Measurements from ENCODE around the gene GSTT2B. TPM values are rescaled to one million over a fixed set of nuclear protein-coding genes. Genes with fewer than 3 reads are reported as not detected.
"Not testable (repeated sequence)": the region's sequence is repeated elsewhere in the genome, so short reads cannot be mapped to it uniquely, and the experiment has no call there.

GSTT2B gene
- total RNA-seq, 8 experiments from 2014 or later = 0.36 to 19.5 (median 3.3) TPM; not detected in 3

DNA sequence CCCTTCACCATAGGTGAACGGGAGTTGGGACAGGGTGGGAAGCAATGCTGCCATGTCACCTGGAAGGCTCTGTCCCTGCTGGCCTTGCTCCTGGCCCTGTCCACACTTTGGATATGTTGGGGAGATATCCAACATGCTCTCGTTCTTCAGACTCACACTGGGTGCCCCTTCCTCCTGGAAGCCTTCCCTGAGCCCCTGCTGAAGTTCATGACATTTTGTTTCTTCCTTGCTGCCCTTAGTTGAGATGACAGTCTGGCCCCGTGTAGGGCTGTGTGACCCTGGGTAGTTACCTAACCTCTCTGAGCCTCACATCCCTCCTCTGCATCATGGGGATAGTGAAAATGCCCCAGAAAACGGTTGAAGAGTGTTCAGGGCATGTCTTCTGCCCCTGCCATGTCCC lies 7.5 kb downstream of the GSTT2B start:
- 7 to 67% (median 60%) methylated on average over 1 to 2 of the region's 4 CpGs; no CpG with 5 or more reads in 7 of the 10 experiments for WGBS, 10 experiments
- H3K4me3 ChIP-seq; H3K4me1 ChIP-seq (replicated peaks in 1 of 2); ATAC-seq (replicated peaks in 6 of 8); H3K27ac ChIP-seq; in situ Hi-C loops (cut with MboI; ENCODE audit: low pct_unique_long_range_greater_than_20kb in 2 of 9, low sequenced_read_pairs in 9 of 9, unreplicated experiment in 9 of 9): not testable (repeated sequence)

- H3K4me3 ChIP-seq; in situ Hi-C loops (cut with MboI; ENCODE audit: low pct_unique_long_range_greater_than_20kb in 2 of 9, low sequenced_read_pairs in 9 of 9, unreplicated experiment in 9 of 9); ATAC-seq (replicated peaks in 6 of 8); H3K27ac ChIP-seq; H3K4me1 ChIP-seq (replicated peaks in 1 of 2): not testable (repeated sequence)
- 60 to 86% (median 71%) methylated on average over 1 to 7 of the region's 11 CpGs; no CpG with 5 or more reads in 5 of the 10 experiments for WGBS, 10 experiments
Observed at GRCh38 chr22:23952794-23953405, 8.1 kb downstream of the GSTT2B start.

- ATAC-seq (replicated peaks in 6 of 8) = peak in 1 of 8 experiments; percentile 49
Observed at GRCh38 chr22:23951383-23951782, 9.6 kb downstream of the GSTT2B start.

GRCh38 chr22:23949764-23950163 lies 11.2 kb downstream of the GSTT2B start:
- WGBS, 10 experiments = no CpG with 5 or more reads among the region's 18 CpGs
- H3K27ac ChIP-seq; in situ Hi-C loops (cut with MboI; ENCODE audit: low pct_unique_long_range_greater_than_20kb in 2 of 9, low sequenced_read_pairs in 9 of 9, unreplicated experiment in 9 of 9); H3K4me3 ChIP-seq; ATAC-seq (replicated peaks in 6 of 8); H3K4me1 ChIP-seq (replicated peaks in 1 of 2): not testable (repeated sequence)

More at GRCh38 chr22:23951383-23951782, 9.6 kb downstream of the GSTT2B start:
- whole genome bisulfite sequencing, 10 experiments = no CpG with 5 or more reads among the region's 2 CpGs
- H3K4me1 ChIP-seq (replicated peaks in 1 of 2); in situ Hi-C loops (cut with MboI; ENCODE audit: low pct_unique_long_range_greater_than_20kb in 2 of 9, low sequenced_read_pairs in 9 of 9, unreplicated experiment in 9 of 9); H3K4me3 ChIP-seq; H3K27ac ChIP-seq: not testable (repeated sequence)

DNA sequence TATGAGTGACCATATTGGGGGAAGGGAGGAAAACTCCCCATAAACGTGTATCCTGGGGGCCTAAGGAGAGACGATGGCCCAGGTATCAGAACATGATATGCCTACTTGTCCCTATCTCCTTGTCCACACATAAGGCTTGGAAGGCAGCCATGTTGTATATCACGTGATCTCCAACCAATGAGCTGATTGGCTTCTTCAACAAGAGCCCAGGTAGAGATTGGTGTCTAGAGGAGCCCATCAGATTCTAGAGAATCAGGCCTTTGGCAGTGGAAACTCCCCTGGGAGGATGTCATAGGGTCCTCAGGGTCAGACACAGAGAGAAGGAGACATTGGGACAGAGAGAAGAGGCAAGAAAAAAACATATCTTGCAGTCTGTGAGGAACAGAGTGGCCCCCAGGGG lies 13.6 kb downstream of the GSTT2B start:
- H3K27ac ChIP-seq; H3K4me3 ChIP-seq; H3K4me1 ChIP-seq (replicated peaks in 1 of 2); in situ Hi-C loops (cut with MboI; ENCODE audit: low pct_unique_long_range_greater_than_20kb in 2 of 9, low sequenced_read_pairs in 9 of 9, unreplicated experiment in 9 of 9): not testable (repeated sequence)
- WGBS, 10 experiments = 100% methylated on average over 1 of the region's 3 CpGs; no CpG with 5 or more reads in 9 of the 10 experiments
- peak in 1 of 8 experiments; percentile 50 for ATAC-seq (replicated peaks in 6 of 8)

- H3K27ac ChIP-seq; H3K4me1 ChIP-seq (replicated peaks in 1 of 2); H3K4me3 ChIP-seq; in situ Hi-C loops (cut with MboI; ENCODE audit: low pct_unique_long_range_greater_than_20kb in 2 of 9, low sequenced_read_pairs in 9 of 9, unreplicated experiment in 9 of 9): not testable (repeated sequence)
- ATAC-seq (replicated peaks in 6 of 8) = peak in 6 of 8 experiments; percentile 15 to 83 (median 36)
- WGBS, 10 experiments = no CpG with 5 or more reads among the region's 14 CpGs
Observed at GRCh38 chr22:23940166-23940565, 20.8 kb downstream of the GSTT2B start.

DNA sequence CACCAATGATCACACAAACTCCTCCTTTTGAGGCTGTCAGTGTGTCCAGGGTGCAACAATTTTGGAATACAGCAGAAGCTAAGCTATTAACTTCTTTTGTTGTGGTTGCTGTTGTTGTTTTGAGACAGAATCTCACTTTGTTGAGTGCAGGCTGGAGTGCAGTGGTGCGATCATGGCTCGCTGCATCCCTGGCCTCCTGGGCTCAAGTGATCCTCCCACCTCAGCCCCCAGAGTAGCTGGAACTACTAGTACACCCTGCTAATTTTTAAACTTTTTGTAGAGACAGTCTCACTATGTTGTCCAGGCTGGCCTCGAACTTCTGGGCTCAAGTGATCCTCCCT lies 22.0 kb downstream of the GSTT2B start:
- no peaks in the 10 kb centered on the region for H3K4me1 ChIP-seq (replicated peaks in 1 of 2)
- no peak overlapping the region for H3K4me3 ChIP-seq
- in situ Hi-C loops (cut with MboI; ENCODE audit: low pct_unique_long_range_greater_than_20kb in 2 of 9, low sequenced_read_pairs in 9 of 9, unreplicated experiment in 9 of 9) = no loop called here
- WGBS, 10 experiments = 40 to 100% (median 83%) methylated on average over 1 to 2 of the region's 3 CpGs; no CpG with 5 or more reads in 5 of the 10 experiments
- ATAC-seq (replicated peaks in 6 of 8) = no peak
- H3K27ac ChIP-seq = no peak overlapping the region

DNA sequence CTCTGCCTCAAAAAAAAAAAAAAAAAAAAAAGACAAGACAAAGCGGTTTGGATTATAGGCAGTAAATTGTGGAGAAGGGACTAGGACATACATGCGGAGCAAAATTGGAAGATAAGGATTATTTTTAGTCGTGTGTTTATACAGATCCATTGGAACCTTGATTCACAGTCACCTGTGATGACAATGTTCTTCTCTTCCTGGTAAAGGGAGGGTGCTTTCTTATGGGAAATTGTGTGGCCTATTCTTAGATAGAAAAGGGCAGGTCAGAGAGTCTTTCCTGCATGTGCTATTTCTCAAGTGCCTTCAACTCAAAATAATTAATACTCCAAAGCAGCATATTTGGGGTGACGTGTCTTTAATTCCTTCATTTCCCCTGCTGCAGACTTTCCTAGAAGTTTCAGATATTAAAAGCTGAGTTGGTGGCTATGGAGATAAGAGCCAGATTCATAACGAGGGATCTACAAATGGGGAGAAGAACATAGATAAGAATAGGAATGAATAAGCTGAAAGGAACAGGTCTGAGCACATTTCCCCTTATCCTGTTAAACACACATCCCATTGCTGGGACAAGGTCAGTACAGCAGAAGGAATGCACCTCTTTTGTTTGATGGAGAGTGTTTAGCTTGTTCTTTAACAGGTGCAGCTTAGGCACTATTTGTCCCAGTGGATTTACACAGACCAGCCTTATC lies 22.5 kb downstream of the GSTT2B start:
- Histone ChIP-seq H3K27ac (no peak overlapping the region), H3K4me1 (replicated peaks in 1 of 2) (no peaks in the 10 kb centered on the region), H3K4me3 (no peak overlapping the region)
- ATAC-seq (replicated peaks in 6 of 8) = peak in 2 of 8 experiments; percentile 54 to 97
- in situ Hi-C loops (cut with MboI; ENCODE audit: low pct_unique_long_range_greater_than_20kb in 2 of 9, low sequenced_read_pairs in 9 of 9, unreplicated experiment in 9 of 9) = no loop called here
- WGBS, 10 experiments = 50 to 90% (median 85%) methylated on average over 1 to 5 of the region's 5 CpGs; no CpG with 5 or more reads in 2 of the 10 experiments

- no peak overlapping the region for H3K27ac ChIP-seq
- in situ Hi-C loops (cut with MboI; ENCODE audit: low pct_unique_long_range_greater_than_20kb in 2 of 9, low sequenced_read_pairs in 9 of 9, unreplicated experiment in 9 of 9) = loop anchor here in 1 of 9 experiments (10.0 kb wide), 1 partner anchor 48 kb away; the partner anchor contains the start of gene DDT
- WGBS, 10 experiments = 70 to 81% (median 75%) methylated on average over 2 to 7 of the region's 14 CpGs; no CpG with 5 or more reads in 7 of the 10 experiments
- H3K4me1 ChIP-seq (replicated peaks in 1 of 2) = no peaks in the 10 kb centered on the region
- ATAC-seq (replicated peaks in 6 of 8) = no peak
- no peak overlapping the region for H3K4me3 ChIP-seq
Observed at GRCh38 chr22:23926561-23926960, 34.4 kb downstream of the GSTT2B start.

DNA sequence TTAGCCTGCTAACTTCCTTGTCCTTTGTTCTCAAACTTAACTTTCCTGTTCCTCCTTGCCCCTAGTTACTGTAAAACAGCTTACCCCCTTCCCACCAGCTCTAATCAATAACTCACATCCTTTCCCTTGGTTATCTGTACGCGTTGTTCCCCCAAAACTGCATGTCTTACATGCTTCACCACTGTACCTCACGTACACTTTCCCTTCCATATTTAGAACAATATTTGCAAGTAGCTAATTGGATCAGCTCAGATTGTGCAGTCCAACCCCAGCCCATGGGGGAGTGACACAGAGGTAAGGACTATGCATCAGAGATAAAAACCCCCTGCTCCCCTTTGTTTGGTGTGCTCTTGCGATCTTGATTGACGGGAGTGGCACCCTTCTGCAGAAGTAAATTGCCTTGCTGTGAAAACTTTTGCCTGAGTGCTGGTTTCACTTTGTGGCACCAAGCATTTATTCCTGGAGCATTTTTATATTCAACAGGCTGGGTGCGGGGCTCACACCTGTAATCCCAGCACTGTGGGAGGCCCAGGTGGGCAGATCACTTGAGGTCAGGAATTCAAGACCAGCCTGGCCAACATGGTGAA lies 35.9 kb downstream of the GSTT2B start:
- in situ Hi-C loops (cut with MboI; ENCODE audit: low pct_unique_long_range_greater_than_20kb in 2 of 9, low sequenced_read_pairs in 9 of 9, unreplicated experiment in 9 of 9) = loop anchor here in 1 of 9 experiments (10.0 kb wide), 1 partner anchor 50 kb away; the partner anchor contains the start of gene DDT
- 29 to 100% (median 80%) methylated on average over 1 to 5 of the region's 6 CpGs; no CpG with 5 or more reads in 1 of the 10 experiments for WGBS, 10 experiments
- no peak overlapping the region for H3K4me3 ChIP-seq
- no peak overlapping the region for H3K27ac ChIP-seq
- ATAC-seq (replicated peaks in 6 of 8) = no peak
- H3K4me1 ChIP-seq (replicated peaks in 1 of 2) = no peaks in the 10 kb centered on the region

DNA sequence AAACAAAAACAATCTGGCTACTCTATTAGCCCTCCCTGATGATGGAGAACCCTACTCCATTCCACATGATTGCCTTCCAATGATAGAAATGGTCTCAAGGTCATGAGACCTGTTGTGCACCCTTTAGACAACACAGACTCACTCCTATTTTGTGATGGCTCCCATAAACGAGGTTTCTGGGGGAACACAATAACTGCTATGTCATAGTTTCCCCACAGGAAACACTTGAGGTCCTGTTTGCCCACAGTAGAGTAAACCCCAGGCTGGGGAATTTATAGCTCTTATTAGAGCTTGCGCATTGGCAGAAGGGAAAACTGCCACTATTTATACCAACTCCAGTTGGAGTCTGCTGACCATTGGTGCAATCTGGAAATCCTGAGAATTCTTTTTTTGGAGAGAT lies 38.1 kb downstream of the GSTT2B start:
- H3K4me3 ChIP-seq = no peak overlapping the region
- in situ Hi-C loops (cut with MboI; ENCODE audit: low pct_unique_long_range_greater_than_20kb in 2 of 9, low sequenced_read_pairs in 9 of 9, unreplicated experiment in 9 of 9) = loop anchor here in 1 of 9 experiments (10.0 kb wide), 1 partner anchor 52 kb away; the partner anchor contains the start of gene DDT
- no peak overlapping the region for H3K27ac ChIP-seq
- no peak for ATAC-seq (replicated peaks in 6 of 8)
- no peaks in the 10 kb centered on the region for H3K4me1 ChIP-seq (replicated peaks in 1 of 2)
- 20 to 100% (median 83%) methylated on average over 1 to 2 of the region's 2 CpGs; no CpG with 5 or more reads in 3 of the 10 experiments for WGBS, 10 experiments

- not testable (repeated sequence) for H3K4me3 ChIP-seq; H3K4me1 ChIP-seq (replicated peaks in 1 of 2); ATAC-seq (replicated peaks in 6 of 8); H3K27ac ChIP-seq
- in situ Hi-C loops (cut with MboI; ENCODE audit: low pct_unique_long_range_greater_than_20kb in 2 of 9, low sequenced_read_pairs in 9 of 9, unreplicated experiment in 9 of 9) = loop anchor here in 1 of 9 experiments (10.0 kb wide), 1 partner anchor 53 kb away; the partner anchor contains the start of gene DDT
- 79 to 96% (median 90%) methylated on average over 2 to 11 of the region's 13 CpGs; no CpG with 5 or more reads in 2 of the 10 experiments for whole genome bisulfite sequencing, 10 experiments
Observed at GRCh38 chr22:23921586-23922201, 39.3 kb downstream of the GSTT2B start.

DNA sequence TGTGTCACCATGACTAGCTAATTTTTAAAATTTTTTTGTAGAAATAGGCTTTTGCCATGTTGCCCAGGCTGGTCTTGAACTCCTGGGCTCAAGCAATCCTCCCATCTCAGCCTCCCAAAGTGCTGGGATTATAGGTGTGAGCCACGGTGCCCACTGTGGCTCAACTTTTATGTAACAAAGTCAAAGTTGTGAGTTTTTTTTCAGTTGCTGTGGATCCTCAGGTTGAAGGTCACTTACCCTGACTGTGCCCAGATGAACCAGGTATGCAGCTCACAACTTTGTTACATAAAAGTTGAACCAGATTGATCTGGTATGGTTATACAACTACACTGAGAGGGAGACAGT lies 40.8 kb downstream of the GSTT2B start:
- ATAC-seq (replicated peaks in 6 of 8); H3K27ac ChIP-seq; H3K4me3 ChIP-seq; H3K4me1 ChIP-seq (replicated peaks in 1 of 2): not testable (repeated sequence)
- in situ Hi-C loops (cut with MboI; ENCODE audit: low pct_unique_long_range_greater_than_20kb in 2 of 9, low sequenced_read_pairs in 9 of 9, unreplicated experiment in 9 of 9) = loop anchor here in 1 of 9 experiments (10.0 kb wide), 1 partner anchor 55 kb away; the partner anchor contains the start of gene DDT
- WGBS, 10 experiments = 100% methylated on average over 1 of the region's 1 CpG; no CpG with 5 or more reads in 5 of the 10 experiments
